Thymus (tissue), 14 donors: Measurements from ENCODE around the gene ITPKA. TPM values are rescaled to one million over a fixed set of nuclear protein-coding genes. Genes with fewer than 3 reads are reported as not detected.
A peak's percentile ranks its signal among the peaks of the same experiment; 100 is the strongest.
"Not testable (repeated sequence)": the region's sequence is repeated elsewhere in the genome, so short reads cannot be mapped to it uniquely, and the experiment has no call there.

ENCODE experiments used
- DNase-seq, 9 donors: peaks; one replicate each; pipeline ENCODE4 v3.0.0-alpha.2; 2013; ENCODE audit warnings: low spot score in 9 of 9, low read depth in 6 of 9, missing footprints in 1 of 9
- H3K27ac ChIP-seq, 2 donors: one replicate each; pipeline ENCODE4 v1.5.1; 2013; ENCODE audit warnings: control low read depth in 1 of 2, low read depth in 1 of 2, low read length in 1 of 2, mild to moderate bottlenecking in 1 of 2, moderate library complexity in 1 of 2
- H3K27me3 ChIP-seq, 2 donors: one replicate each; pipeline ENCODE4 v1.5.1; 2013; ENCODE audit warnings: low read length in 1 of 2; ENCODE audit not compliant: control insufficient read depth in 2 of 2, insufficient read depth in 1 of 2
- H3K36me3 ChIP-seq, 2 donors: one replicate each; pipeline ENCODE4 v1.5.1; 2013; ENCODE audit warnings: low read length in 1 of 2, mild to moderate bottlenecking in 1 of 2, moderate library complexity in 1 of 2; ENCODE audit not compliant: control insufficient read depth in 2 of 2, insufficient read depth in 2 of 2
- H3K4me1 ChIP-seq, 2 donors: one replicate each; pipeline ENCODE4 v1.5.1; 2013; ENCODE audit warnings: low read length in 2 of 2; ENCODE audit not compliant: control insufficient read depth in 2 of 2, insufficient read depth in 2 of 2
- H3K4me3 ChIP-seq, 2 donors: one replicate each; pipeline ENCODE4 v1.5.1; 2013; ENCODE audit warnings: low read length in 2 of 2, control low read depth in 1 of 2, mild to moderate bottlenecking in 1 of 2
- H3K9me3 ChIP-seq, 2 donors: one replicate each; pipeline ENCODE4 v1.5.1; 2013; ENCODE audit warnings: low read length in 1 of 2, mild to moderate bottlenecking in 1 of 2; ENCODE audit not compliant: control insufficient read depth in 2 of 2, insufficient read depth in 1 of 2
- WGBS: extraction: QIAGEN DNeasy Blood & Tissue Kit; methylation state at CpG from one replicate; pipeline ENCODE4 v1.1.7; 2013; 5-methylcytosine and 5-hydroxymethylcytosine counted together
- long read RNA-seq, 10 donors: transcript quantifications; one replicate each; lab custom pipeline, GENCODE V29; 2026
- polyA plus RNA-seq: library from polyadenylated mRNA; stranded (reverse); fragments of 200-250 nt; gene quantifications from one replicate; pipeline ENCODE4 v1.2.3, GENCODE V29; 2013
- total RNA-seq: library from RNA; stranded (reverse); fragments of 120-200 nt; gene quantifications from one replicate; pipeline ENCODE4 v1.2.4, GENCODE V29; 2013
- donor health status: healthy.

ITPKA gene
- total RNA-seq = 0.24 TPM
- 0.66 TPM for polyA plus RNA-seq
- long read RNA-seq, donor 1 = 0 reads
- long read RNA-seq, donor 2 = 0 reads
- long read RNA-seq, donor 3 = 0 reads
- long read RNA-seq, donor 4 = 0 reads
- long read RNA-seq, donor 5 = 0 reads
- long read RNA-seq, donor 6, partial matches to known transcripts = 0 of 1 reads
- long read RNA-seq, donor 6, other reads (novel, unspliced or antisense) = 0 of 1 reads
- long read RNA-seq, donor 7 = 0 reads
- long read RNA-seq, donor 8 = 0 reads
- long read RNA-seq, donor 9, partial matches to known transcripts = 0 of 1 reads
- long read RNA-seq, donor 9, other reads (novel, unspliced or antisense) = 0 of 1 reads
- long read RNA-seq, donor 10, partial matches to known transcripts = 0 of 1 reads
- long read RNA-seq, donor 10, other reads (novel, unspliced or antisense) = 0 of 1 reads

- Histone ChIP-seq H3K27ac (no peak within 1 kb of the TSS), H3K9me3 (peaks cover 0 to 16% of the 10 kb centered on the region in 2 donors), H3K27me3 (peaks cover 55 to 78% of the 10 kb centered on the region in 2 donors), H3K36me3 (no peaks in the 10 kb centered on the region), H3K4me1 (peaks cover 19 to 32% of the 10 kb centered on the region in 2 donors), H3K4me3 (peak within 1 kb of the TSS; percentile 41 to 71)
- WGBS = 1% methylated on average over 60 of the region's 60 CpGs
- peak in 7 of 9 donors; percentile 52 to 85 (median 67) for DNase-seq
Observed at GRCh38 chr15:41493205-41493901, at the start of gene ITPKA. Gene ITPKA, plus strand, starts transcription at chr15:41493874. Its CDS starts 54 bp downstream, at chr15:41493928.

GRCh38 chr15:41445399-41445798 is 48.3 kb upstream of the ITPKA start:
- no peak overlapping the region for H3K4me3 ChIP-seq
- H3K36me3 ChIP-seq = peaks cover 14 to 17% of the 10 kb centered on the region in 2 donors
- no peaks in the 10 kb centered on the region for H3K4me1 ChIP-seq
- no peak overlapping the region for H3K27ac ChIP-seq
- H3K27me3 ChIP-seq = no peaks in the 10 kb centered on the region
- H3K9me3 ChIP-seq = no peaks in the 10 kb centered on the region
- DNase-seq = no peak

GRCh38 chr15:41462084-41462795 is 31.4 kb upstream of the ITPKA start:
- peaks cover 42 to 45% of the 10 kb centered on the region in 2 donors for H3K36me3 ChIP-seq

GRCh38 chr15:41464889-41465580 is 28.6 kb upstream of the ITPKA start:
- WGBS = 96% methylated on average over 9 of the region's 9 CpGs
- Histone ChIP-seq H3K36me3 (peaks cover 39 to 42% of the 10 kb centered on the region in 2 donors), H3K27ac (no peak overlapping the region), H3K9me3 (no peaks in the 10 kb centered on the region), H3K27me3 (no peaks in the 10 kb centered on the region), H3K4me1 (no peaks in the 10 kb centered on the region), H3K4me3 (no peak overlapping the region)
- DNase-seq = no peak

More at GRCh38 chr15:41462084-41462795, 31.4 kb upstream of the ITPKA start:
- H3K27ac ChIP-seq = no peak overlapping the region
- no peaks in the 10 kb centered on the region for H3K9me3 ChIP-seq
- no peak for DNase-seq
- no peaks in the 10 kb centered on the region for H3K27me3 ChIP-seq
- no peaks in the 10 kb centered on the region for H3K4me1 ChIP-seq
- no peak overlapping the region for H3K4me3 ChIP-seq
- WGBS = 84% methylated on average over 4 of the region's 4 CpGs

GRCh38 chr15:41465822-41466421 is 27.8 kb upstream of the ITPKA start:
- peaks cover 47 to 48% of the 10 kb centered on the region in 2 donors for H3K36me3 ChIP-seq
- DNase-seq = peak in 8 of 9 donors; percentile 3 to 58 (median 30)
- no peak overlapping the region for H3K27ac ChIP-seq
- no peaks in the 10 kb centered on the region for H3K27me3 ChIP-seq
- H3K9me3 ChIP-seq = no peaks in the 10 kb centered on the region
- no peak overlapping the region for H3K4me3 ChIP-seq
- WGBS = 96% methylated on average over 8 of the region's 8 CpGs
- H3K4me1 ChIP-seq = no peaks in the 10 kb centered on the region

- Histone ChIP-seq H3K36me3 (peaks cover 51 to 53% of the 10 kb centered on the region in 2 donors), H3K27me3 (no peaks in the 10 kb centered on the region)
- 96% methylated on average over 3 of the region's 3 CpGs for WGBS
Observed at GRCh38 chr15:41466711-41467110, 27.0 kb upstream of the ITPKA start.

GRCh38 chr15:41469644-41470043 is 24.0 kb upstream of the ITPKA start:
- H3K27me3 ChIP-seq, H3K4me1 ChIP-seq, DNase-seq, H3K9me3 ChIP-seq, H3K27ac ChIP-seq, H3K4me3 ChIP-seq: not testable (repeated sequence)
- peaks cover 59 to 60% of the 10 kb centered on the region in 2 donors for H3K36me3 ChIP-seq
- 97% methylated on average over 6 of the region's 6 CpGs for WGBS

More at GRCh38 chr15:41466711-41467110, 27.0 kb upstream of the ITPKA start:
- Histone ChIP-seq H3K27ac (no peak overlapping the region), H3K4me1 (no peaks in the 10 kb centered on the region), H3K9me3 (no peaks in the 10 kb centered on the region), H3K4me3 (no peak overlapping the region)
- DNase-seq = no peak

GRCh38 chr15:41473418-41473817 is 20.3 kb upstream of the ITPKA start:
- no peak overlapping the region for H3K4me3 ChIP-seq
- 99% methylated on average over 11 of the region's 11 CpGs for WGBS
- DNase-seq = no peak
- H3K27ac ChIP-seq = no peak overlapping the region
- H3K36me3 ChIP-seq = peaks cover 70 to 71% of the 10 kb centered on the region in 2 donors
- no peaks in the 10 kb centered on the region for H3K27me3 ChIP-seq
- no peaks in the 10 kb centered on the region for H3K4me1 ChIP-seq
- H3K9me3 ChIP-seq = no peaks in the 10 kb centered on the region
